Body of pancreas (tissue), 4 donors: ENCODE results near the gene ADAMTS17. TPM values are rescaled to one million over a fixed set of nuclear protein-coding genes. Genes with fewer than 3 reads are reported as not detected.

Experiments used
- ATAC-seq: fragments of 150-250 bp; one replicate; pipeline ENCODE4 v1.9.1; 2016
- DNase-seq, 4 donors: peaks; one replicate each; pipeline ENCODE4 v3.0.0-alpha.2; 2019
- H3K27ac ChIP-seq, 4 donors: fragments of 200-600 bp; sonication (generic); 1 replicate in 3 of 4; 2 replicates in 1 of 4; pipeline versions ENCODE4 v1.5.1 to v1.6.1; 2016 to 2019; ENCODE audit warnings: mild to moderate bottlenecking in 1 of 4, mixed read lengths in 1 of 4, moderate library complexity in 1 of 4
- H3K27me3 ChIP-seq, 2 donors: fragments of 200-600 bp; sonication (generic); one replicate each; pipeline ENCODE4 v1.6.0; 2016; ENCODE audit warnings: mild to moderate bottlenecking in 1 of 2
- H3K36me3 ChIP-seq, 2 donors: fragments of 200-600 bp; sonication (generic); replicated peaks in 1 of 2; 2 replicates each; pipeline ENCODE4 v1.5.1; 2016; ENCODE audit warnings: low read depth in 2 of 2; ENCODE audit not compliant: insufficient read depth in 1 of 2
- H3K4me1 ChIP-seq: fragments of 200-600 bp; sonication (generic); one replicate; pipeline ENCODE4 v1.6.0; 2016
- H3K4me3 ChIP-seq, 2 donors: fragments of 200-600 bp; sonication (generic); 1 replicate in 1 of 2; 2 replicates in 1 of 2; pipeline ENCODE4 v1.5.1; 2016 to 2019
- H3K9me3 ChIP-seq, 3 donors: fragments of 200-600 bp; sonication (generic); 1 replicate in 2 of 3; 2 replicates in 1 of 3; pipeline ENCODE4 v1.5.1; 2016
- CTCF ChIP-seq, 7 experiments: fragments of 450-650 bp in 4 of 7; fragments of 200-600 bp in 3 of 7; sonication (generic) in 3 of 7; IDR thresholded peaks; one replicate each; pipeline ENCODE4 v1.5.1; 2016 to 2019; ENCODE audit warnings: antibody characterized with exemption in 7 of 7
- POLR2A ChIP-seq, 3 donors: fragments of 450-650 bp; IDR thresholded peaks; one replicate each; pipeline ENCODE4 v1.6.1; 2016; ENCODE audit warnings: antibody characterized with exemption in 3 of 3, mild to moderate bottlenecking in 2 of 3
- WGBS, 2 donors: methylation state at CpG; one replicate each; pipeline ENCODE4 v1.1.5; 2017; 5-methylcytosine and 5-hydroxymethylcytosine counted together
- intact Hi-C: fragments of 100-400 bp; cut with DNase I; formaldehyde crosslinking; loops from one replicate; pipeline ENCODE4 v1.15.1; 2023
- total RNA-seq, 2 donors: library from RNA; depleted of rRNA; stranded (reverse); fragments of >200 nt; gene quantifications; one replicate each; pipeline ENCODE4 v1.1.0, GENCODE V29; 2016

Gene ADAMTS17
- total RNA-seq, 2 donors from 2014 or later = 24.6 to 26.0 TPM

DNA sequence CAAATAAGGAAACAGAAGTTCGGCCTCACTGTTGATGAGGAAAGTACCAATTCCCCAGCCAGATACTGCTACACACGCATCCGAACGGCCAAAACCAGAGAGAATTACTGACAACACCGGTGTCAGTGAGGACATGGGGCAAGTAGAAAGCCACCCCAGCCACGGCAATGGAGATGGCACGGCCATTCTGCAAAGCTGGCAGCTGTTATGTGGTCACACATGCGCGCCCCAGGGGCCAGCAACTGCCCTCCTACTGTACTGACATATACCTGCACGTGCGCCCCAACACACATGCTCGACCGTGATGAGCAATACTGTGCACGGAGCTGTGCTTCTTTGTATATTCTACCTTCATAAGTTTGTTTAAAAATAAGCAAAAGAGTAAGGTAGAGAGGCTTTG is 217.4 kb downstream of the ADAMTS17 start:
- 95 to 98% methylated on average over 14 of the region's 14 CpGs for WGBS, 2 donors
- intact Hi-C loops = no loop called here
- TF ChIP-seq POLR2A (IDR thresholded peaks at IDR 0.05) (no peak), CTCF (IDR thresholded peaks at IDR 0.05) (no peak)
- ATAC-seq = no peak
- no peak for DNase-seq
- Histone ChIP-seq H3K27ac (no peak overlapping the region), H3K36me3 (no peaks in the 10 kb centered on the region), H3K27me3 (no peaks in the 10 kb centered on the region), H3K4me1 (no peaks in the 10 kb centered on the region), H3K9me3 (peaks cover 0 to 10% (median 0%) of the 10 kb centered on the region in 3 donors), H3K4me3 (no peak overlapping the region)

GRCh38 chr15:100123611-100124010 is 218.2 kb downstream of the ADAMTS17 start:
- TF ChIP-seq POLR2A (IDR thresholded peaks at IDR 0.05) (no peak), CTCF (IDR thresholded peaks at IDR 0.05) (no peak)
- H3K9me3 ChIP-seq = peaks cover 0 to 10% (median 0%) of the 10 kb centered on the region in 3 donors
- H3K27ac ChIP-seq = no peak overlapping the region
- H3K4me1 ChIP-seq = no peaks in the 10 kb centered on the region
- intact Hi-C loops = no loop called here
- WGBS, 2 donors = 94 to 98% methylated on average over 8 to 9 of the region's 9 CpGs
- no peak overlapping the region for H3K4me3 ChIP-seq
- no peak for ATAC-seq
- no peaks in the 10 kb centered on the region for H3K36me3 ChIP-seq
- no peak for DNase-seq
- no peaks in the 10 kb centered on the region for H3K27me3 ChIP-seq

GRCh38 chr15:100121285-100121684 is 220.5 kb downstream of the ADAMTS17 start:
- WGBS, 2 donors = 95% methylated on average over 2 of the region's 2 CpGs
- no peak for ATAC-seq
- intact Hi-C loops = no loop called here

GRCh38 chr15:100120111-100120510 is 221.7 kb downstream of the ADAMTS17 start:
- ATAC-seq (no peak), DNase-seq (no peak)
- H3K4me3 ChIP-seq = no peak overlapping the region
- H3K4me1 ChIP-seq = no peaks in the 10 kb centered on the region
- H3K36me3 ChIP-seq = no peaks in the 10 kb centered on the region
- peaks cover 0 to 10% (median 0%) of the 10 kb centered on the region in 3 donors for H3K9me3 ChIP-seq
- no peaks in the 10 kb centered on the region for H3K27me3 ChIP-seq
- TF ChIP-seq POLR2A (IDR thresholded peaks at IDR 0.05) = no peak
- TF ChIP-seq CTCF (IDR thresholded peaks at IDR 0.05) = no peak
- H3K27ac ChIP-seq = no peak overlapping the region
- intact Hi-C loops = no loop called here
- 92 to 94% methylated on average over 1 of the region's 1 CpG for WGBS, 2 donors

More at GRCh38 chr15:100121285-100121684, 220.5 kb downstream of the ADAMTS17 start:
- no peaks in the 10 kb centered on the region for H3K36me3 ChIP-seq
- H3K27ac ChIP-seq = no peak overlapping the region
- peaks cover 0 to 10% (median 0%) of the 10 kb centered on the region in 3 donors for H3K9me3 ChIP-seq
- DNase-seq = no peak
- H3K4me3 ChIP-seq = no peak overlapping the region
- TF ChIP-seq CTCF (IDR thresholded peaks at IDR 0.05) (no peak), POLR2A (IDR thresholded peaks at IDR 0.05) (no peak)
- H3K4me1 ChIP-seq = no peaks in the 10 kb centered on the region
- H3K27me3 ChIP-seq = no peaks in the 10 kb centered on the region

DNA sequence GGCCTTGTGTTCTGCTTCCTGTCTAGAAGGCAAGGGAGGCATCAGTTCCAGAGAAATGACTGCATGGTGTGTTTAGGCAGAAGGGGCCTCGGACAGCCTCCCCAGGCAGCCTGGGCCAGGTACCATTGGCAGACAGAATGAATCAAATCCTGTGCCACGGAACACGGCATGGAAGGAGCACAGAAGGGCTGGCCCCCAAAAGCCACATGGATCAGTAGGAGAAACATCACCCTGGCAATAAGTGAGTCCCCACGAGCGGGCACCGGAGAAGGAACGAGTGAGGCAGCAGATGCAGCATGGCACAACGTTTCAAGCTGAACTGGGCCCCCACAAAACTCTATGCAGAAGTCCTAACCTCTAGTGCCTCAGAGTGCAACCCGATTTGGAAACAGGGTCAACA is 223.2 kb downstream of the ADAMTS17 start:
- ATAC-seq (no peak), DNase-seq (no peak)
- Histone ChIP-seq H3K4me1 (peaks cover 4% of the 10 kb centered on the region), H3K4me3 (no peak overlapping the region), H3K27me3 (no peaks in the 10 kb centered on the region), H3K9me3 (peaks cover 0 to 10% (median 0%) of the 10 kb centered on the region in 3 donors), H3K27ac (no peak overlapping the region), H3K36me3 (no peaks in the 10 kb centered on the region)
- intact Hi-C loops = no loop called here
- TF ChIP-seq POLR2A (IDR thresholded peaks at IDR 0.05) = no peak
- no peak for TF ChIP-seq CTCF (IDR thresholded peaks at IDR 0.05)
- 85 to 86% methylated on average over 9 of the region's 9 CpGs for WGBS, 2 donors
